Loucy (cell line): ENCODE results near the gene LONP1.

Source experiments
- H2AFZ ChIP-seq: fragments of 200-600 bp; sonication (generic); 2 replicates; pipeline ENCODE4 v1.6.0; 2016; ENCODE audit warnings: antibody characterized with exemption, mild to moderate bottlenecking, low read length, moderate library complexity
- H3F3A ChIP-seq: fragments of 200-600 bp; 2 replicates; pipeline ENCODE4 v1.6.0; 2016; ENCODE audit warnings: antibody characterized with exemption, low read depth, mild to moderate bottlenecking
- H3K27me3 ChIP-seq: fragments of 200-600 bp; sonication (generic); 2 replicates; pipeline ENCODE4 v1.6.1; 2014; ENCODE audit warnings: low read length, mild to moderate bottlenecking; ENCODE audit not compliant: insufficient read depth, poor library complexity, severe bottlenecking
- H3K36me3 ChIP-seq: fragments of 200-600 bp; sonication (generic); 2 replicates; pipeline ENCODE4 v1.6.1; 2016; ENCODE audit warnings: low read length; ENCODE audit not compliant: insufficient read depth
- H3K4me1 ChIP-seq: fragments of 200-600 bp; sonication (generic); 2 replicates; pipeline ENCODE4 v1.5.1; 2014; ENCODE audit warnings: low read length, mild to moderate bottlenecking; ENCODE audit not compliant: insufficient read depth, poor library complexity, severe bottlenecking
- H3K4me2 ChIP-seq: fragments of 200-600 bp; sonication (generic); 2 replicates; pipeline ENCODE4 v1.6.0; 2014; ENCODE audit warnings: antibody characterized with exemption, low read length, low read depth, mild to moderate bottlenecking; ENCODE audit not compliant: poor library complexity, severe bottlenecking
- H3K4me3 ChIP-seq: fragments of 200-600 bp; sonication (generic); 2 replicates; pipeline ENCODE4 v1.5.1; 2014; ENCODE audit warnings: low read length, mild to moderate bottlenecking, mixed read lengths; ENCODE audit not compliant: poor library complexity, severe bottlenecking
- H3K79me2 ChIP-seq: fragments of 200-600 bp; sonication (generic); 2 replicates; pipeline ENCODE4 v1.6.1; 2014; ENCODE audit warnings: low read length; ENCODE audit not compliant: insufficient read depth
- H3K9ac ChIP-seq: fragments of 200-600 bp; sonication (generic); 2 replicates; pipeline ENCODE4 v1.6.0; 2014; ENCODE audit warnings: mild to moderate bottlenecking, low read depth, low read length, moderate library complexity; ENCODE audit not compliant: poor library complexity, severe bottlenecking
- H3K9me2 ChIP-seq: fragments of 200-600 bp; sonication (generic); replicated peaks from 2 replicates; pipeline ENCODE4 v1.6.1; 2016; ENCODE audit warnings: low read depth, low read length, mixed read lengths
- H3K9me3 ChIP-seq: fragments of 200-600 bp; sonication (generic); 2 replicates; pipeline ENCODE4 v1.6.1; 2014; ENCODE audit warnings: mild to moderate bottlenecking, antibody characterized with exemption, low read length, low read depth; ENCODE audit not compliant: insufficient read depth
- H4K20me1 ChIP-seq: fragments of 200-600 bp; sonication (generic); 2 replicates; pipeline ENCODE4 v1.6.0; 2014; ENCODE audit warnings: antibody characterized with exemption, low read length, mild to moderate bottlenecking; ENCODE audit not compliant: insufficient read depth, poor library complexity, severe bottlenecking
- EZH2phosphoT487 ChIP-seq: fragments of 200-600 bp; IDR thresholded peaks from 2 replicates; pipeline ENCODE4 v1.6.1; 2018; ENCODE audit warnings: antibody characterized with exemption, mild to moderate bottlenecking, moderate library complexity, borderline replicate concordance
- TF ChIP-seq, protein P1 (sequence below): fragments of 200-600 bp; sonication (generic); conservative IDR thresholded peaks from 2 replicates; pipeline ENCODE4 v1.5.1; 2014; ENCODE audit warnings: mild to moderate bottlenecking, antibody characterized with exemption, low read length

The LONP1 gene

DNA sequence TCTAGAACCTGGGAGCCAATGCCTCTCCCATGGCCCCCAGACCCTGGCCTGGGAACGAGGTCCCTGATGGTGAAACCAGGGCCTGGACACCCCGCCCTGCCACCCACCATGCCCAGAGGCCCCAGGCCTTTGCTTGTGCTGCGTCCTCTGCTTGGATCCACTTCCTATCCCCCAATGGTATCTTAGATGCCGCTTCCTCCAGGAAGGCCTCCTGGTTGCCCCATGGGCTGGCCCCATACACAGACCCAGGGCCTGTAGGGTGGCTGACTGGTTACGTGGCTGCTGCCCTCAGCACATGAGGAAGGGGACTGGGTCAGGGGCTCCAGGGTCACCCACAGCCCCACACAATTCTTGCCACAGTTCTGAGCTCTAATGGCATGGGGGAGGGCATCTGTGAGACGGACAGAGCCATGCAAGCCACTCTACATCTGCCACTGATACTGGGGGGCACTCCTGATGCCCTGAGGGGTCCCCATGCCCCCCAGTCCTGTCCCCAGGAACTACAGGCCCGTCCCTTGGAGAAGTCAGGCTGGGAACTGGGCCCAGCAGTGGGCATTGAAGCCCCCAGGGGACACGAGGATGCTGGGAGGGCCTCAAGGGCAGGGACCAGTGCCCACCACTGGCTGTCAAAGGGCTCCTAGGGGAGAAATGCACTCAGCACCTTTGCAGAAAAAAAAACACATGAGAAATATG lies 24.8 kb downstream of the LONP1 start:
- Histone ChIP-seq H3F3A (no peaks in the 10 kb centered on the region), H2AFZ (no peak overlapping the region), H3K4me2 (no peak overlapping the region), H3K9ac (no peak overlapping the region), H3K36me3 (peaks cover 75% of the 10 kb centered on the region; the same call in 1 of the 2 replicates), H3K79me2 (peaks cover 63% of the 10 kb centered on the region), H3K4me1 (peaks cover 8% of the 10 kb centered on the region), H4K20me1 (peaks cover 61% of the 10 kb centered on the region), H3K27me3 (peaks cover 8% of the 10 kb centered on the region), H3K4me3 (no peak overlapping the region), H3K9me2 (no peaks in the 10 kb centered on the region), H3K9me3 (no peaks in the 10 kb centered on the region)
- TF ChIP-seq, protein P1, sequence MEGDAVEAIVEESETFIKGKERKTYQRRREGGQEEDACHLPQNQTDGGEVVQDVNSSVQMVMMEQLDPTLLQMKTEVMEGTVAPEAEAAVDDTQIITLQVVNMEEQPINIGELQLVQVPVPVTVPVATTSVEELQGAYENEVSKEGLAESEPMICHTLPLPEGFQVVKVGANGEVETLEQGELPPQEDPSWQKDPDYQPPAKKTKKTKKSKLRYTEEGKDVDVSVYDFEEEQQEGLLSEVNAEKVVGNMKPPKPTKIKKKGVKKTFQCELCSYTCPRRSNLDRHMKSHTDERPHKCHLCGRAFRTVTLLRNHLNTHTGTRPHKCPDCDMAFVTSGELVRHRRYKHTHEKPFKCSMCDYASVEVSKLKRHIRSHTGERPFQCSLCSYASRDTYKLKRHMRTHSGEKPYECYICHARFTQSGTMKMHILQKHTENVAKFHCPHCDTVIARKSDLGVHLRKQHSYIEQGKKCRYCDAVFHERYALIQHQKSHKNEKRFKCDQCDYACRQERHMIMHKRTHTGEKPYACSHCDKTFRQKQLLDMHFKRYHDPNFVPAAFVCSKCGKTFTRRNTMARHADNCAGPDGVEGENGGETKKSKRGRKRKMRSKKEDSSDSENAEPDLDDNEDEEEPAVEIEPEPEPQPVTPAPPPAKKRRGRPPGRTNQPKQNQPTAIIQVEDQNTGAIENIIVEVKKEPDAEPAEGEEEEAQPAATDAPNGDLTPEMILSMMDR, result no peak
- no peak for TF ChIP-seq EZH2phosphoT487

DNA sequence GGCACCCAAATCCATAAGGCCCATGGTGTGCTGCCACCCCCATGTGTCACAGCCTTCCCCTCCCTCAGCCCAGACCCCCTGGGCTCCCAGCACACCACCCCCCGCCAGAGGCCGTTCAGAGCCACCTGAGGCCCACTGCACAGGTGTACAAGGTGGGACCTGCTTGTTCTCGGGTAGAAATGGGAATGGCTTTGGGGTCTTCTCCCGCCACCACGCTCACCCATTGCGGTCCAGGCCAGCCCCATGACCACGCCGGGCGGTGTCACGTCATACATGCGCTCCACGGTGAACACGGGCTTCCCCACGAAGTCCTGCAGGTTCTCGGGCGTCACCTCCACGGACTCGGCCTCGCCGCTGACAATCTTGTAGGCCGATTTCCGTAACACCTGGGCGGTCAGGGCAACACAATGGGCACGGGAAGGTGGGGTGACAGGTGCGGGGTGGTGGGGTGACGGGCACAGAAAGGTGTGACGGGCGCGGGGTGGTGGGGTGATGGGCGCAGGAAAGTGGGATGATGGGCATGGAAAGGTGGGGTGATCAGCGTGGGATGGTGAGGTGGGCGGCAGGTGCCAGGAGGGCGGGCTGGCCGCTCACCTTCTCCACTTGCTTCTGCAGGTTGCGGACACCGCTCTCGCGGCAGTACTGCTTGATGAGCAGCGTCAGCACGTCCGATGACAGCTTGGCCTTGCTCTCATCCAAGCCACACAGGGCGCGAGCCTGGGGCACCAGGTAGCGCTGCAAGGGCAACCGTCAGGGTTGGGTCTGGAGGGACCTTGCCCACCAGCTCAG lies 25.6 kb downstream of the LONP1 start:
- H3K79me2 ChIP-seq, result peaks cover 63% of the 10 kb centered on the region
- TF ChIP-seq, protein P1, result no peak
- no peak for TF ChIP-seq EZH2phosphoT487

DNA sequence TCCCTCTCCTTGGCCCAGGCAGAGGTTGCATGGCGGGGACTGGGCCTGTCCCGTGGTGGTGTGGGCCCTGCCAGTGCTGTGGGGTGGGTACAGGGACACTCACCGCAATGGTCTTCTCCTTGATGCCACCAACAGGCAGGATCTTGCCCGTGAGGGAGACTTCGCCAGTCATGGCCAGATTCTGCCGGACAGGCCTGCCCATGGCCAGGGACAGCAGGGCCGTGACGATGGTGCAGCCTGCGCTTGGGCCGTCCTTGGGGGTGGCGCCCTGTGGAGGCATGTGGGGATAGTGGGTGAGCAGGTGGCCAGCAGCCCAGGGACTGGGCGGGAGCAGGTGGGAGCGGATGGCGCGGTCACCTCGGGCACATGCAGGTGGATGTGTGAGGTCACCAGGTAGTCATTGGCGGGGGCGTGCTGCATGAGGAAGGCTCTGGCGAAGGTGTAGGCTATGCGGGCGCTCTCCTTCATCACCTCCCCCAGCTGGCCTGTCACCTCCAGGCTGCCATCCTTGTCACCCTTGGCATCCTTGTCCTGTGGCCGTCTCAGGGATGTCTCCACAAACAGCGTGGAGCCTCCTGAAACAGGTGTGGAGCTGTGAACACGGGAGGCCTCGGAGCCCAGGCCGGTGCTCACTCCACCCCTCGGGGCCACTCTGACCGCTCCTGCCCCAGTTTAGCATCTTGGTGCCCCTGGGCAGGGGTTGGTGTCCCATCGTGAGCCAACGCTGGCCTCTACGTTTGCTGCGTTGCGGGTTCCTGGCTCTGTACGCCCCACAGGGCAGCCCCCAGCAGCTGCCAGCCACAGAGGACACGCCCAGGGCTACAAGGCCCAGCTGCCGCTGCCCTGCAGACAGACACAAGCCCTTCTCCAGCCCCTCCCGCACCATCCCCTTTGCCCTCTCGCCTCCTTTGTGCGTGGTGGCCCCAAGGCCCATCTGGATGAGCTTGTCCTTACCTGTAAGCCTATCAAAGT lies 26.5 kb downstream of the LONP1 start:
- peaks cover 61% of the 10 kb centered on the region for H4K20me1 ChIP-seq
- H3K27me3 ChIP-seq, result peaks cover 9% of the 10 kb centered on the region
- H3K9me2 ChIP-seq, result no peaks in the 10 kb centered on the region
- H3K4me3 ChIP-seq, result peak overlapping the region; percentile 91
- H2AFZ ChIP-seq, result no peak overlapping the region
- peaks cover 63% of the 10 kb centered on the region for H3K79me2 ChIP-seq
- H3F3A ChIP-seq, result no peaks in the 10 kb centered on the region
- H3K9ac ChIP-seq, result no peak overlapping the region
- H3K9me3 ChIP-seq, result no peaks in the 10 kb centered on the region
- peaks cover 67% of the 10 kb centered on the region; the same call in 1 of the 2 replicates for H3K36me3 ChIP-seq
- peak overlapping the region; percentile 98 for H3K4me2 ChIP-seq
- TF ChIP-seq EZH2phosphoT487, result no peak
- TF ChIP-seq, protein P1, result no peak
- peaks cover 8% of the 10 kb centered on the region for H3K4me1 ChIP-seq

More for the DNA sequence above, 25.6 kb downstream of the LONP1 start:
- H2AFZ ChIP-seq, result no peak overlapping the region
- H3K9me2 ChIP-seq, result no peaks in the 10 kb centered on the region
- H3K9me3 ChIP-seq, result no peaks in the 10 kb centered on the region
- no peak overlapping the region for H3K4me3 ChIP-seq
- no peaks in the 10 kb centered on the region for H3F3A ChIP-seq
- peaks cover 61% of the 10 kb centered on the region for H4K20me1 ChIP-seq
- H3K4me2 ChIP-seq, result no peak overlapping the region
- peaks cover 9% of the 10 kb centered on the region for H3K27me3 ChIP-seq
- H3K9ac ChIP-seq, result no peak overlapping the region
- peaks cover 8% of the 10 kb centered on the region for H3K4me1 ChIP-seq
- peaks cover 75% of the 10 kb centered on the region; the same call in 1 of the 2 replicates for H3K36me3 ChIP-seq
